Measurements from ENCODE around the gene PRIM1. TPM values are rescaled to one million over a fixed set of nuclear protein-coding genes. Genes with fewer than 3 reads are reported as not detected.

Gene PRIM1
- total and polyA plus RNA-seq, 2 of the 13 experiments (the other 11 are each of a cell fraction or from before 2014, with no cell fraction given): 30.0 to 47.3 TPM

DNA sequence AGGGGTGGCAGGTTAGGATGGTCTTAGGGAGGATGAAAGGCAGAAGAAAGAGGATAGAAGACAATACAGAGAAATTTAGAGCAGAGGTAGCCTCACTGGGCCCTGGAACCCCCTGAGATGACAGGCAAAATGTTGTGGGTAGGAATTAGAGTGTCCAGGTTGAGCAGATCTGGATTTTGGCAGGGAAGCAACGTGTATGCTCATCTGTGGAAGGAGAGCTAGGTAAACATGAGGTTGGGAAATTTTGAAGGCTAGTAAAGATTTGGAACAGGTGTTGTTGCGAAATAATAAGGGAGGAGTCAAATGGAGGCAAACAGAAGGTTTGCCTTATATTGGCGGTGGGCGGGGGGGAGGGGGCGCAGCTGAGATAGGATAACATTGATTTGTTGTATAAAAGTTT, 16.3 kb upstream of the PRIM1 start (continued):
- TF ChIP-seq SOX6 (IDR thresholded peaks at IDR 0.05): no peak
- TF ChIP-seq SOX6 (CRISPR knock-in tag; IDR thresholded peaks at IDR 0.05): peak; percentile 52; the same call in 1 of the 2 replicates
- no peak for TF ChIP-seq FOXA1 (IDR thresholded peaks at IDR 0.05)
- TF ChIP-seq FOXA1 (CRISPR knock-in tag; IDR thresholded peaks at IDR 0.05): peak; percentile 59
- TF ChIP-seq GTF2F1 (IDR thresholded peaks at IDR 0.05; ENCODE audit: low read length): no peak
- no peak for TF ChIP-seq MEIS2 (CRISPR knock-in tag; IDR thresholded peaks at IDR 0.05)
- no peak for TF ChIP-seq ADNP (CRISPR knock-in tag; IDR thresholded peaks at IDR 0.05)
- TF ChIP-seq NONO (IDR thresholded peaks at IDR 0.05): no peak
- peak; percentile 48; the same call in 1 of the 2 replicates for TF ChIP-seq NONO (CRISPR knock-in tag; conservative IDR thresholded peaks at IDR 0.05)
- no peak for TF ChIP-seq IKZF4 (CRISPR knock-in tag; IDR thresholded peaks at IDR 0.05; ENCODE audit: borderline replicate concordance, low read depth, not compliant biosample characterization)

DNA sequence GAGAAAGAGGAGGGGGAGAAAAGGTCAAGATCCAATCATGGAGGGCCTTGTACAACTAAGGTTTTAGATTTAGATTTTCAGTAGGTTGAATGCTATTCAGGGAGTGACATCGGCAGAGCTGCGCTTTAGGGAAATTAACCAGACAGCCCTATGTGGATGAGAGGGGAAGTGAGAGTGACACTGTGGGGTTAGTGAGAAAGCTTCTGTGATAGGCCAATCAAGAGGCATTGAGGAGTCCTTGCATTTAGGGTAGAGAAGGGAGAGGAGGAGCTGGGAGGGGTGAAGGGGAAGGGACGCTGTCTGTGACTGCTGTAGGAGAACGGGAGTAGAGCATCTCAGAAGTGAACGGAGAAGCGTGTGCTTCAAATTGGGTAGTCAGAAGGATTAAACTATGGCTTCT, 14.4 kb upstream of the PRIM1 start:
- no peak for DNase-seq (ENCODE audit: low spot score)
- no peak overlapping the region for H3K27ac ChIP-seq (ENCODE audit: extremely low read length, insufficient read depth, low read length)
- H3K9ac ChIP-seq (ENCODE audit: insufficient read depth, low read depth, low read length): no peak overlapping the region
- in situ Hi-C loops (cut with HindIII; ENCODE audit: extremely low pct_ligation_motif_present, low pct_unique_long_range_greater_than_20kb): no loop called here
- no peak overlapping the region for H2AFZ ChIP-seq (ENCODE audit: low read length)
- H3K79me2 ChIP-seq (ENCODE audit: insufficient read depth, low read length): no peaks in the 10 kb centered on the region
- no peaks in the 10 kb centered on the region for H3K36me3 ChIP-seq (replicated peaks in 1 of 2; ENCODE audit: control insufficient read depth in 1 of 2, insufficient read depth in 2 of 2, low read length in 2 of 2)
- ChIA-PET POLR2A (no interaction called here), CTCF (ENCODE audit: low intra/inter-chr PET ratio, low total read pairs) (no interaction called here)
- no peaks in the 10 kb centered on the region; a peak in 1 of 5 replicates for H3K27me3 ChIP-seq (ENCODE audit: control insufficient read depth in 1 of 2, insufficient read depth in 2 of 2, low read length in 2 of 2)
- intact Hi-C loops (cut with micrococcal nuclease; ENCODE audit: unreplicated experiment): no loop called here
- 85% methylated on average over 6 of the region's 6 CpGs for WGBS (ENCODE audit: low lambda C conversion rate)
- no peaks in the 10 kb centered on the region for H3K9me3 ChIP-seq (ENCODE audit: low read length)
- no peak overlapping the region for H3K4me3 ChIP-seq (replicated peaks in 1 of 3; ENCODE audit: insufficient read depth in 1 of 3, low read depth in 2 of 3, low read length in 3 of 3)
- peaks cover 50% of the 10 kb centered on the region for H3K4me1 ChIP-seq (ENCODE audit: insufficient read depth, low read length)
- H4K20me1 ChIP-seq (ENCODE audit: insufficient read depth, low read length): no peaks in the 10 kb centered on the region
- no peak for ATAC-seq
- H3K4me2 ChIP-seq (ENCODE audit: low read depth, low read length): no peak overlapping the region
- FAIRE-seq: no peak
- no TSS peak for BruUV-seq (replicated peaks)
- TF ChIP-seq ZNF878 (CRISPR knock-in tag; IDR thresholded peaks at IDR 0.05): no peak
- TF ChIP-seq GLI4 (CRISPR knock-in tag; IDR thresholded peaks at IDR 0.05; ENCODE audit: borderline replicate concordance): no peak
- TF ChIP-seq CEBPB (IDR thresholded peaks at IDR 0.05; ENCODE audit: borderline replicate concordance, low read depth, low read length): no peak
- no peak for TF ChIP-seq RARA (CRISPR knock-in tag; IDR thresholded peaks at IDR 0.05)
- no peak for TF ChIP-seq ZNF768 (CRISPR knock-in tag; IDR thresholded peaks at IDR 0.05)
- TF ChIP-seq SNAPC2 (CRISPR knock-in tag; IDR thresholded peaks at IDR 0.05): no peak
- no peak for TF ChIP-seq SP140L (CRISPR knock-in tag; IDR thresholded peaks at IDR 0.05; ENCODE audit: borderline replicate concordance)
- TF ChIP-seq, protein P1, sequence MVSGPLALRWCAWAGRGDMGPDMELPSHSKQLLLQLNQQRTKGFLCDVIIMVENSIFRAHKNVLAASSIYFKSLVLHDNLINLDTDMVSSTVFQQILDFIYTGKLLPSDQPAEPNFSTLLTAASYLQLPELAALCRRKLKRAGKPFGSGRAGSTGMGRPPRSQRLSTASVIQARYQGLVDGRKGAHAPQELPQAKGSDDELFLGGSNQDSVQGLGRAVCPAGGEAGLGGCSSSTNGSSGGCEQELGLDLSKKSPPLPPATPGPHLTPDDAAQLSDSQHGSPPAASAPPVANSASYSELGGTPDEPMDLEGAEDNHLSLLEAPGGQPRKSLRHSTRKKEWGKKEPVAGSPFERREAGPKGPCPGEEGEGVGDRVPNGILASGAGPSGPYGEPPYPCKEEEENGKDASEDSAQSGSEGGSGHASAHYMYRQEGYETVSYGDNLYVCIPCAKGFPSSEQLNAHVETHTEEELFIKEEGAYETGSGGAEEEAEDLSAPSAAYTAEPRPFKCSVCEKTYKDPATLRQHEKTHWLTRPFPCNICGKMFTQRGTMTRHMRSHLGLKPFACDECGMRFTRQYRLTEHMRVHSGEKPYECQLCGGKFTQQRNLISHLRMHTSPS (CRISPR knock-in tag; IDR thresholded peaks at IDR 0.05; ENCODE audit: low read depth): no peak
- TF ChIP-seq, protein P2, sequence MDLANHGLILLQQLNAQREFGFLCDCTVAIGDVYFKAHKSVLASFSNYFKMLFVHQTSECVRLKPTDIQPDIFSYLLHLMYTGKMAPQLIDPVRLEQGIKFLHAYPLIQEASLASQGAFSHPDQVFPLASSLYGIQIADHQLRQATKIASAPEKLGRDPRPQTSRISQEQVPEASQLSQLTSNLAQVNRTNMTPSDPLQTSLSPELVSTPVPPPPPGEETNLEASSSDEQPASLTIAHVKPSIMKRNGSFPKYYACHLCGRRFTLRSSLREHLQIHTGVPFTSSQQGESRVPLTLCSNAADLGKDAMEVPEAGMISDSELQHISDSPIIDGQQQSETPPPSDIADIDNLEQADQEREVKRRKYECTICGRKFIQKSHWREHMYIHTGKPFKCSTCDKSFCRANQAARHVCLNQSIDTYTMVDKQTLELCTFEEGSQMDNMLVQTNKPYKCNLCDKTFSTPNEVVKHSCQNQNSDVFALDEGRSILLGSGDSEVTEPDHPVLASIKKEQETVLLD (CRISPR knock-in tag; IDR thresholded peaks at IDR 0.05; ENCODE audit: low read depth): no peak
- no peak for TF ChIP-seq MBNL3 (CRISPR knock-in tag; conservative IDR thresholded peaks at IDR 0.05)
- no peak for TF ChIP-seq ZBTB7B (CRISPR knock-in tag; IDR thresholded peaks at IDR 0.05)
- TF ChIP-seq ZNF468 (CRISPR knock-in tag; IDR thresholded peaks at IDR 0.05): no peak
- TF ChIP-seq, protein P3, sequence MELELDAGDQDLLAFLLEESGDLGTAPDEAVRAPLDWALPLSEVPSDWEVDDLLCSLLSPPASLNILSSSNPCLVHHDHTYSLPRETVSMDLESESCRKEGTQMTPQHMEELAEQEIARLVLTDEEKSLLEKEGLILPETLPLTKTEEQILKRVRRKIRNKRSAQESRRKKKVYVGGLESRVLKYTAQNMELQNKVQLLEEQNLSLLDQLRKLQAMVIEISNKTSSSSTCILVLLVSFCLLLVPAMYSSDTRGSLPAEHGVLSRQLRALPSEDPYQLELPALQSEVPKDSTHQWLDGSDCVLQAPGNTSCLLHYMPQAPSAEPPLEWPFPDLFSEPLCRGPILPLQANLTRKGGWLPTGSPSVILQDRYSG (CRISPR knock-in tag; IDR thresholded peaks at IDR 0.05): no peak
- no peak for TF ChIP-seq SALL1 (CRISPR knock-in tag; IDR thresholded peaks at IDR 0.05)
- no peak for TF ChIP-seq NR2F2 (IDR thresholded peaks at IDR 0.05; ENCODE audit: borderline replicate concordance, low read depth)
